Measurements from ENCODE around the gene LINC00237. TPM values are rescaled to one million over a fixed set of nuclear protein-coding genes. Genes with fewer than 3 reads are reported as not detected.

Gene LINC00237
- total RNA-seq, 2 donors from 2014 or later: 0.41 to 0.49 TPM

DNA sequence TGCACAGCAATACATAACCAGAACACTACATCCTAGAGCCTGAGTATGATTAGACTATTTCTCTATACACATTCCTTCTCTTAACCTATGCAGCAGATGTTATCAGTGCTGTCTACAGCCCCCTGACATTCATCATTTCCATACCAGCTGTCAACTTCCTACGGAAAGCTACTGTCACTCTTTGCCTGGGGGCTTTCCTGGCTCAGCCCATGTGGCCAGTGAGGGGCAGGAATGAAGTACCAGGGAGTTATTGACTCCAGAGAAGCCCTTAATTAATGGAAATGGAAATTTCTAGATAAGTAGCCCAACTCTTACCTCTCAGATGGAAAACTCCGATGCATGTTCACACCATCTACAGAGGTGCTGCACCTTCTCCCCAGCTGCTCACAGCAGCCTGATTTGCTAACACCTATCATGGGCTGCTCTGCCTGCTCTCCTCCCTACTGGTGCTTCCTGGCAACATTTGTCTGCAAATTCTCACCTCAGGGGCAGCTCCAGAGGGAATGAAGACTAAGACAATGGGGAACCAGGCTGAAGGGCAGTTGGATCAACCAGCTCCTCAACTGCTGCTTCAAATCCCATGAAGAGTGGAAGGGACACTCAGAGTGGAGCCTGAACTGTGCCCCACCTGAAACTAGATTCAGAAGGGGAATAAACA lies 59.6 kb downstream of the LINC00237 start:
- H3K4me1 Mint-ChIP-seq (ENCODE audit: low read depth): no peaks in the 10 kb centered on the region
- H3K36me3 Mint-ChIP-seq (ENCODE audit: insufficient read depth in 2 of 2): no peaks in the 10 kb centered on the region
- no peak for DNase-seq
- H3K27me3 Mint-ChIP-seq (ENCODE audit: low read depth): peaks cover 9% of the 10 kb centered on the region
- H3K9me3 Mint-ChIP-seq: no peaks in the 10 kb centered on the region
- no peak overlapping the region for H3K27ac Mint-ChIP-seq
- no peak overlapping the region for H3K4me3 Mint-ChIP-seq
- ATAC-seq (replicated peaks in 1 of 2): no peak

Other genes with a start within 250 kb of the LINC00237 start
- 10 to 100 TPM; 24.0 to 30.9 TPM for gene KIZ, start 19.7 kb upstream of the LINC00237 start, total RNA-seq
- gene XRN2, start 197.0 kb upstream of the LINC00237 start, total RNA-seq: 10 to 100 TPM; 77.9 to 81.8 TPM